SIG-M5 treated with dmso at 0.1 percent for 504 hours (cell line): ENCODE results near the gene DNAJC21.
"Not testable (repeated sequence)": the region's sequence is repeated elsewhere in the genome, so short reads cannot be mapped to it uniquely, and the experiment has no call there.

ENCODE experiments used
- DNase-seq: peaks from one replicate; lab custom pipeline; 2025; ENCODE audit not compliant: unreplicated experiment; lab: John Stamatoyannopoulos, UW

The DNAJC21 gene

GRCh38 chr5:34923256-34923655 is 6.1 kb upstream of the DNAJC21 start:
- not testable (repeated sequence) for DNase-seq

DNA sequence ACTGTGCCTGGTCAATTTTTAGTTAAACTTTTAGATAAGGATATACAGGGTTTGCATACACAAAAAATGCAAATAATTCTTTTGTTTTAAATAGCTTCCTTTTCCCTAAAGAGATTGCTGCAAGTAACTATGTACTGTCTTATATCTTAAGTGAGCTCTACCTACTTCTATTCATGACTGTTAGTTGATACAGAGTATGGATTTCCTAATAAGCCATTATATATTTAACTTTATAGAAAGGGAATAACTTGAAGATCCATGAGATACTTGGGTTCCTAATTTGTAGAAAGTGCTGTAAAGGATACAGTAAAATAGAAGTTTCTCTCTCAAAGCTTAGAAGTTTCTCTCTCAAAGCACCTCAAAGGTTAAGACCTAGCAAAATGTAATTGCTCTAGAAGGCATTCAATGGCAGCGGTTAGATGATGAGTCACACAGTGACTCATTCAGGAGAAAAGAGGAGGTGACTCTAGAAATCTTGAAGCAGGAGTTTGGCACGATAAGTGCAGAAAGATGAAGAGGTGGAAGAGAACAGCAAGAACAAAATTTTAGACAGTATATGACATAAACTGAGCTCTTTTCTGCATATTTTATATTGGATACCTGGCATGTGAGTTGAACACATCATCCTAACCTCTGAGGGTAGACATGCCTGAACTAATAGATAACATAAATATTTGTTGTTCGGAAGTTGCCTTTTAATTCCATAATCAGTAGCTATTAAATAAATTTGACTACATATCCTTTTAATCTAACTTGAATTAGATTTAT is 5.5 kb upstream of the DNAJC21 start:
- DNase-seq, result peak; percentile 81

GRCh38 chr5:34924462-34924765 is 4.9 kb upstream of the DNAJC21 start:
- DNase-seq, result no peak

GRCh38 chr5:34926318-34926888 is 3.0 kb upstream of the DNAJC21 start:
- DNase-seq, result no peak

DNA sequence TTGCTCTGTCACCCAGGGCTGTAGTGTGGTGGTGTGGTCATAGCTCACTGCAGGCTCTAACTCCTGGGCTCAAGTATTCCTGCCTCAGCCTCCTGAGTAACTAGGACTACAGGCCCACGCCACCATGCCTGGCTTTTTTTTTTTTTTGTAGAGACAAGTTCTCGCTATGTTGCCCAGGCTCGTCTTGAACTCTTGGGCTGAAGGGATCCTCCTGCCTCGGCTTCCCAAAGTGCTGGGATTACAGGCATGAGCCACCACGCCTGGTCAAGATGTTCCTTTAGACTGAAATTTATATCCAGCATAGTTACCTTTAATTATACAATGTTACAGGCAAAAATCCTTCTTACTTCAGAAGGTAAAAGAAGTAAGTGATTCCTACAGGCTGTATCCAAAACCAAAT is 1.6 kb upstream of the DNAJC21 start:
- DNase-seq, result no peak

DNA sequence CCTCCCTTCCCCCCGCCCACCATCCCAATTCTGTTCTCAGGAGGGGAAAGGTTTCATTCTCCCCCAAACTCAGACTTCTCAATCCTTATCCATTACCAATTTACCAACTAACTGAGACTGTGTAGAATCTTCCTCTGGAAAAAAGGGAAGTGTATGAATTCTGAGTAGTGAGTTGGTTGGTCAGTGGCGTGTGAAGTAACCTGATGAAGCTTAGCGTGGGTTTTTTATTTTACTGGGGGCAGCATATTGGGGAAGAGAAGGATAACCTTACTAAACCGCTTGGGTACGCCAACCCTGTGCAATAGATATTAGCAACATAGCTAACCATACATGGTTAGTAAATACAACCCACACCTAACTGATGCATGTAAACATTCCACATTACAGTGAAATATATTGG is 1.1 kb upstream of the DNAJC21 start:
- DNase-seq, result peak; percentile 60

GRCh38 chr5:34929720-34930461 is 532 bp downstream of the DNAJC21 start:
- peak; percentile 83 for DNase-seq

GRCh38 chr5:34930462-34930844 is 1.1 kb downstream of the DNAJC21 start:
- no peak for DNase-seq

DNA sequence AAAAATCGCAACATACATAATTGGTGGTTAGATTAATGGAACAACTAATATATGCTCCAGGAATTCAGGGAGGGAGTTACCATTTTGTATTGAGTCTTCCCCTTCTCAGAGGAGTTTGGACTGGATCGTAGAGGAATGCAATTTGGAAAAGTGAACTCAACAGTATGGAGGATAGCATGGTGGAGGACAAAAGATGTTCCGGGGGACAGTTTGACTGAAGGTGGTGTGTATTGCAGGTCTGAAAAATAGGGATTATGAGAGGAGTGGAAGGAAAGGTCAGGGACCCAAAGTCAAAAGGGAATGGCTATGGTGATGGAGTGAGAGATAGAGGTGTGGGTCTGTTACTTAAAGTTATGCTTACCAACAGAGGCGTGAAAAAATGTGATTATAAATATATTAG is 1.5 kb downstream of the DNAJC21 start:
- no peak for DNase-seq

GRCh38 chr5:34932947-34933346 is 3.6 kb downstream of the DNAJC21 start:
- no peak for DNase-seq

GRCh38 chr5:34941936-34942335 is 12.6 kb downstream of the DNAJC21 start:
- DNase-seq, result no peak

DNA sequence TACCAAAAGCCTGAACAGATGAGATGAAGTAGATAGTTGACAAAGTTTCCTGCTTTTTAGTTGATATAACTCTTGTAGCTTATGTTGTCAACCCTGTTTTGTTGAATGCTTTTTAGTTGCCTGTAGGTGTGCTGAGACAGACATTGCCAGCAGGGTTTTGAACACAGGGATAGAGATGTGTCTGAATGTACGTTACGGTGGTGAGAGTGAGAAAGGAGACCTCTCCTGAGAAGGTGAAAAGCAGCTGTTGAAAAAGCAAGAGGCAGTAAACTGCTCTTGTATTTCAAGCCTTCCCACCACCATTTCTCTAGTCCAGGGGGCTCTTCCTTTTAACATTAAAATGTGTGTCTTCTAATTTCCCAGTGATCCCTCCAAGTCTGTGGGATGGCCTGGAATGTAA is 14.7 kb downstream of the DNAJC21 start:
- DNase-seq, result no peak

- no peak for DNase-seq
Measured at GRCh38 chr5:34944460-34945047, 15.2 kb downstream of the DNAJC21 start.

GRCh38 chr5:34957321-34957720 is 28.0 kb downstream of the DNAJC21 start:
- DNase-seq, result no peak

GRCh38 chr5:34957857-34958690 is 28.7 kb downstream of the DNAJC21 start:
- DNase-seq, result peak; percentile 40

- peak; percentile 2 for DNase-seq
Measured at GRCh38 chr5:34959323-34959722, 30.0 kb downstream of the DNAJC21 start.

- DNase-seq, result no peak
Measured at GRCh38 chr5:34967540-34967939, 38.2 kb downstream of the DNAJC21 start.

- no peak for DNase-seq
Measured at GRCh38 chr5:34968258-34968657, 38.9 kb downstream of the DNAJC21 start.

- no peak for DNase-seq
Measured at GRCh38 chr5:34970552-34970951, 41.2 kb downstream of the DNAJC21 start.

- not testable (repeated sequence) for DNase-seq
Measured at GRCh38 chr5:34971655-34972054, 42.3 kb downstream of the DNAJC21 start.

- no peak for DNase-seq
Measured at GRCh38 chr5:34976347-34976746, 47.0 kb downstream of the DNAJC21 start.
